ENCODE measurements around the gene CES1.

DNA sequence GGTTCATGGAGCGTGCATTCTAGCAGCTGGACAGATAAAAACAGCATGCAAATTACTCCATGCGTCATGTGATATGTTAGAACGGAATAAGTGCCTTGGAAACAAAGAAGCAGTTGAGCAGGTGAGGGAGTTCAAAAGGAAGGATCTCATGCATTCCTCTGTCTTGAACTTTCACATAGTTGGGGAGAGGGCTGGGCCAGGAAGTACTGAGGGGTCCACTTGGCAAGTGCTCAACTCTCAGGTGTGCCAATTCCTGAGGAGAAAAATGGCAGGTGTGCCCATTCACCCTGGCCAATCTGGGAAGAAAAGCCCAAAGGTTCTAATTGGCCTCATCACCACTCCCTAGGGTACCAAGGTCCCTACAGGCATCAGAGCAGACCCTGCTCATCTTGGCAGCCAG is 67.7 kb downstream of the CES1 start:
- TF ChIP-seq, protein P1, sequence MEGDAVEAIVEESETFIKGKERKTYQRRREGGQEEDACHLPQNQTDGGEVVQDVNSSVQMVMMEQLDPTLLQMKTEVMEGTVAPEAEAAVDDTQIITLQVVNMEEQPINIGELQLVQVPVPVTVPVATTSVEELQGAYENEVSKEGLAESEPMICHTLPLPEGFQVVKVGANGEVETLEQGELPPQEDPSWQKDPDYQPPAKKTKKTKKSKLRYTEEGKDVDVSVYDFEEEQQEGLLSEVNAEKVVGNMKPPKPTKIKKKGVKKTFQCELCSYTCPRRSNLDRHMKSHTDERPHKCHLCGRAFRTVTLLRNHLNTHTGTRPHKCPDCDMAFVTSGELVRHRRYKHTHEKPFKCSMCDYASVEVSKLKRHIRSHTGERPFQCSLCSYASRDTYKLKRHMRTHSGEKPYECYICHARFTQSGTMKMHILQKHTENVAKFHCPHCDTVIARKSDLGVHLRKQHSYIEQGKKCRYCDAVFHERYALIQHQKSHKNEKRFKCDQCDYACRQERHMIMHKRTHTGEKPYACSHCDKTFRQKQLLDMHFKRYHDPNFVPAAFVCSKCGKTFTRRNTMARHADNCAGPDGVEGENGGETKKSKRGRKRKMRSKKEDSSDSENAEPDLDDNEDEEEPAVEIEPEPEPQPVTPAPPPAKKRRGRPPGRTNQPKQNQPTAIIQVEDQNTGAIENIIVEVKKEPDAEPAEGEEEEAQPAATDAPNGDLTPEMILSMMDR (IDR thresholded peaks at IDR 0.05 in 8 of 11, conservative IDR thresholded peaks at IDR 0.05 in 3 of 11) = no peak
- TF ChIP-seq POLR2A (IDR thresholded peaks at IDR 0.05) (no peak), POLR2AphosphoS5 (IDR thresholded peaks at IDR 0.05) (no peak)
